ENCODE measurements around the gene TKFC.

Gene TKFC

DNA sequence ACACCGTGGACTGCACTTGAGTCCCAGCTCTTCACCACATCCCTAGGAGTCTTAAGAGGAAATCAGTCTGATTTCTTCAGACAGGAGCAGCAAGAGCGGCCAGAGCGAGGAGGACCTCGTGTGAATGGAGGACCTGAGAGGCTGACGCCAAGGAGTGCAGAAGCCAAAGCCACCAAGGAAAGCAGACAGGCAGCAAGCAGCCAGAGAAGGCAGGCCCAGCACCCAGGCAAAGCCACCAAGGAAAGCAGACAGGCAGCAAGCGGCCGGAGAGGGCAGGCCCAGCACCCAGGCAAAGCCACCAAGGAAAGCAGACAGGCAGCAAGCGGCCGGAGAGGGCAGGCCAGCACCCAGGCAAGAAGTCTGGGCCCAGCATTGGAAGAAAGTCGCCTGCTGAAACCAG is 16.9 kb downstream of the TKFC start:
- DNase-seq (ENCODE audit: low read depth in 1 of 2, low spot score in 1 of 2) = no peak
- Histone ChIP-seq H3K4me3 (replicated peaks; ENCODE audit: insufficient read depth, low read length) (no peak overlapping the region), H3K27ac (replicated peaks) (no peak overlapping the region), H3K27me3 (ENCODE audit: insufficient read depth, poor library complexity, severe bottlenecking) (no peaks in the 10 kb centered on the region)
- no peak for TF ChIP-seq GABPA (IDR thresholded peaks at IDR 0.05; ENCODE audit: low read depth)
- TF ChIP-seq, protein P1, sequence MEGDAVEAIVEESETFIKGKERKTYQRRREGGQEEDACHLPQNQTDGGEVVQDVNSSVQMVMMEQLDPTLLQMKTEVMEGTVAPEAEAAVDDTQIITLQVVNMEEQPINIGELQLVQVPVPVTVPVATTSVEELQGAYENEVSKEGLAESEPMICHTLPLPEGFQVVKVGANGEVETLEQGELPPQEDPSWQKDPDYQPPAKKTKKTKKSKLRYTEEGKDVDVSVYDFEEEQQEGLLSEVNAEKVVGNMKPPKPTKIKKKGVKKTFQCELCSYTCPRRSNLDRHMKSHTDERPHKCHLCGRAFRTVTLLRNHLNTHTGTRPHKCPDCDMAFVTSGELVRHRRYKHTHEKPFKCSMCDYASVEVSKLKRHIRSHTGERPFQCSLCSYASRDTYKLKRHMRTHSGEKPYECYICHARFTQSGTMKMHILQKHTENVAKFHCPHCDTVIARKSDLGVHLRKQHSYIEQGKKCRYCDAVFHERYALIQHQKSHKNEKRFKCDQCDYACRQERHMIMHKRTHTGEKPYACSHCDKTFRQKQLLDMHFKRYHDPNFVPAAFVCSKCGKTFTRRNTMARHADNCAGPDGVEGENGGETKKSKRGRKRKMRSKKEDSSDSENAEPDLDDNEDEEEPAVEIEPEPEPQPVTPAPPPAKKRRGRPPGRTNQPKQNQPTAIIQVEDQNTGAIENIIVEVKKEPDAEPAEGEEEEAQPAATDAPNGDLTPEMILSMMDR (IDR thresholded peaks at IDR 0.05; ENCODE audit: insufficient read depth, low read length) = no peak
- no peak for TF ChIP-seq POLR2AphosphoS5 (IDR thresholded peaks at IDR 0.05; ENCODE audit: low read depth)
- TF ChIP-seq SPI1 (IDR thresholded peaks at IDR 0.05; ENCODE audit: borderline replicate concordance, low read depth) = no peak
- TF ChIP-seq, protein P2, sequence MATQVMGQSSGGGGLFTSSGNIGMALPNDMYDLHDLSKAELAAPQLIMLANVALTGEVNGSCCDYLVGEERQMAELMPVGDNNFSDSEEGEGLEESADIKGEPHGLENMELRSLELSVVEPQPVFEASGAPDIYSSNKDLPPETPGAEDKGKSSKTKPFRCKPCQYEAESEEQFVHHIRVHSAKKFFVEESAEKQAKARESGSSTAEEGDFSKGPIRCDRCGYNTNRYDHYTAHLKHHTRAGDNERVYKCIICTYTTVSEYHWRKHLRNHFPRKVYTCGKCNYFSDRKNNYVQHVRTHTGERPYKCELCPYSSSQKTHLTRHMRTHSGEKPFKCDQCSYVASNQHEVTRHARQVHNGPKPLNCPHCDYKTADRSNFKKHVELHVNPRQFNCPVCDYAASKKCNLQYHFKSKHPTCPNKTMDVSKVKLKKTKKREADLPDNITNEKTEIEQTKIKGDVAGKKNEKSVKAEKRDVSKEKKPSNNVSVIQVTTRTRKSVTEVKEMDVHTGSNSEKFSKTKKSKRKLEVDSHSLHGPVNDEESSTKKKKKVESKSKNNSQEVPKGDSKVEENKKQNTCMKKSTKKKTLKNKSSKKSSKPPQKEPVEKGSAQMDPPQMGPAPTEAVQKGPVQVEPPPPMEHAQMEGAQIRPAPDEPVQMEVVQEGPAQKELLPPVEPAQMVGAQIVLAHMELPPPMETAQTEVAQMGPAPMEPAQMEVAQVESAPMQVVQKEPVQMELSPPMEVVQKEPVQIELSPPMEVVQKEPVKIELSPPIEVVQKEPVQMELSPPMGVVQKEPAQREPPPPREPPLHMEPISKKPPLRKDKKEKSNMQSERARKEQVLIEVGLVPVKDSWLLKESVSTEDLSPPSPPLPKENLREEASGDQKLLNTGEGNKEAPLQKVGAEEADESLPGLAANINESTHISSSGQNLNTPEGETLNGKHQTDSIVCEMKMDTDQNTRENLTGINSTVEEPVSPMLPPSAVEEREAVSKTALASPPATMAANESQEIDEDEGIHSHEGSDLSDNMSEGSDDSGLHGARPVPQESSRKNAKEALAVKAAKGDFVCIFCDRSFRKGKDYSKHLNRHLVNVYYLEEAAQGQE (IDR thresholded peaks at IDR 0.05; ENCODE audit: insufficient replicate concordance, low read depth) = no peak

DNA sequence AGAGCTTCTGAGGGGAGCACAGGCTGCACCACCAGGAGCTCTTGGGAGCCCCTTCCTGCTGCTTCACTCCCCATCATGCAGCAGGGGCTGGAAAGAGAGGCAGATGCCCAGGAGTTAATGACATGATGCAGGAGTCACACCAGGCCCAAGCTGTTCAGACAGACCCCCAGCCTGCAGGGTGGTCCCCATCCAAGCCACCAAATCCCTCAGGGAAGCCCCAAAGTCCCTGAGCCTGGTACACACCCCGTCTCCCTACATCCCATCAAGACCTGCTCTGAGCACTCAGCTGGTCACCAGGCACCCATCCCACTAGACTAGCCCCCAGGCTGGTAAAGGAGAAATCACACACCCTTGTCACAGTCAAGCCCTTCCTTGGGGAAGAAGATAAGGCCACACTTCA is 17.3 kb downstream of the TKFC start:
- H3K4me3 ChIP-seq (replicated peaks; ENCODE audit: insufficient read depth, low read length) = no peak overlapping the region
- no peak for DNase-seq (ENCODE audit: low read depth in 1 of 2, low spot score in 1 of 2)
- H3K27me3 ChIP-seq (ENCODE audit: insufficient read depth, poor library complexity, severe bottlenecking) = no peaks in the 10 kb centered on the region
- no peak overlapping the region for H3K27ac ChIP-seq (replicated peaks)
- no peak for TF ChIP-seq POLR2AphosphoS5 (IDR thresholded peaks at IDR 0.05; ENCODE audit: low read depth)
- no peak for TF ChIP-seq SPI1 (IDR thresholded peaks at IDR 0.05; ENCODE audit: borderline replicate concordance, low read depth)
- TF ChIP-seq GABPA (IDR thresholded peaks at IDR 0.05; ENCODE audit: low read depth) = no peak
- TF ChIP-seq, protein P2 (IDR thresholded peaks at IDR 0.05; ENCODE audit: insufficient replicate concordance, low read depth) = no peak
- TF ChIP-seq, protein P1 (IDR thresholded peaks at IDR 0.05; ENCODE audit: insufficient read depth, low read length) = no peak

DNA sequence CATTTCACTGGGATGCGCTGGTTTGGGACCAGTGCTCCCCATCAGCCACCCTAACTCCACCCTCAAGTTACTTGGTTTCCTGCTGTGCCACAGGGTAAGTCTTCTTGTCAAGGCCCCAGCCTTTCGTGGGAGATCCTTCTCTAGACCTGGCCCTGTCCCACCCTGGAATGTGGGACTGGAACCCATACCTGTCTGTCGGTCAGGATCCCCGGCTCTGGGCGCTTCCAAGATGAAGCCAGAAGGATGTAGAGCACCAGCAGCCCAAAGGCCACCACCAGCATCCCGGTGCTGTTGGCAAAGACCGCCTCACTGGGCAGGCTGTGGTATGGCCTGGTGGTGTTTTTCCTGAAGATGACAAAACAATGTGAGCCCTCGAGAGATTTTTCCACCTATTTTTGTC is 17.8 kb downstream of the TKFC start:
- TF ChIP-seq, protein P2 (IDR thresholded peaks at IDR 0.05; ENCODE audit: insufficient replicate concordance, low read depth) = no peak
- TF ChIP-seq SPI1 (IDR thresholded peaks at IDR 0.05; ENCODE audit: borderline replicate concordance, low read depth) (no peak), GABPA (IDR thresholded peaks at IDR 0.05; ENCODE audit: low read depth) (no peak)
- TF ChIP-seq, protein P1 (IDR thresholded peaks at IDR 0.05; ENCODE audit: insufficient read depth, low read length) = no peak
- Histone ChIP-seq H3K27ac (replicated peaks) (no peak overlapping the region), H3K4me3 (replicated peaks; ENCODE audit: insufficient read depth, low read length) (no peak overlapping the region), H3K27me3 (ENCODE audit: insufficient read depth, poor library complexity, severe bottlenecking) (no peaks in the 10 kb centered on the region)
- DNase-seq (ENCODE audit: low read depth in 1 of 2, low spot score in 1 of 2) = no peak

All from HL-60 (cell line).